ENCODE data around the gene MAX.

The MAX gene, protein sequence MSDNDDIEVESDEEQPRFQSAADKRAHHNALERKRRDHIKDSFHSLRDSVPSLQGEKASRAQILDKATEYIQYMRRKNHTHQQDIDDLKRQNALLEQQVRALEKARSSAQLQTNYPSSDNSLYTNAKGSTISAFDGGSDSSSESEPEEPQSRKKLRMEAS

DNA sequence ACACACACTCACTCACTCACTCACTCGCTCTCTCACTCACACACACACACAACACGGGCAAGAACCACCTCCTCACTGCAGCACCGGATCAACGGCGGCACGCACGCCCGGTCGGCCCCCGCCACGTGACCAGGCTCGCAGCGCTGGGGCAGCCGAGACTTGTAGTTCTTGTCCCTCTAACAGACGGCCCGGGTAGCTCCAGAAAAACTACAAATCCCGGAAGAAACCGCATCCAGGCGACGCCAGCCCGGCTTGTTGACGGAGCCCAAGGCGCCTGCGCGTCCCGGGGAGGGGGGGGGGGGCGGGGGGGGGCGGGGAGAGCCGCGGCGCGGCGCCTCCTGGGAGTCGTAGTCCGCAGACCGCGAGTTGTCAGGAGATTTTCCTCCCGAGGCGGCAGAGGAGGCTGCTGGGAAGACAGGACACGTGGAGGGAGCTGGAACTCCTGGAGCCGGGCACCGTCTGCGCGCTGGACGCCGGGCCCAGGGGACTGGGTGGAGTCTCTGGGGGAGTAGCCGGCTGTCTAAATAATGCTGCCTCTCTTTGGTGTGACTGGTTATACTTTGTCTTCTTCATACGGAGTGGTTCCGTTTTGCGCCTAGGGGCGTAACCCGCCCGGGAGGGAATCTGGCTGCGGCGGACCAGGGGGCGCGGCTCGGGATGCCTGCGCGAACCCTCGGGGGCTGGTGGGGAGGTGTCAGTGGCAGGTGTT is at the start of gene MAX:
TSS of gene MAX (minus strand) at position 77 of the 709 bp plus-strand sequence. CDS start 178 bp downstream, outside the sequence.
- H3K27ac ChIP-seq (ENCODE audit: low read length): no peak within 1 kb of the TSS
- H3K36me3 ChIP-seq (ENCODE audit: control insufficient read depth, low read depth, low read length): peaks cover 9% of the 10 kb centered on the region
- H3K4me3 ChIP-seq (ENCODE audit: low read length): peak within 1 kb of the TSS; percentile 94
- peaks cover 16% of the 10 kb centered on the region for H3K4me1 ChIP-seq (ENCODE audit: control insufficient read depth, low read depth, low read length)
- H3K9ac ChIP-seq (ENCODE audit: low read length): peak within 1 kb of the TSS; percentile 61
- peaks cover 8% of the 10 kb centered on the region for H3K27me3 ChIP-seq (ENCODE audit: control insufficient read depth, insufficient read depth, low read length)
- H3K9me3 ChIP-seq (ENCODE audit: control insufficient read depth, low read depth, low read length): no peaks in the 10 kb centered on the region

DNA sequence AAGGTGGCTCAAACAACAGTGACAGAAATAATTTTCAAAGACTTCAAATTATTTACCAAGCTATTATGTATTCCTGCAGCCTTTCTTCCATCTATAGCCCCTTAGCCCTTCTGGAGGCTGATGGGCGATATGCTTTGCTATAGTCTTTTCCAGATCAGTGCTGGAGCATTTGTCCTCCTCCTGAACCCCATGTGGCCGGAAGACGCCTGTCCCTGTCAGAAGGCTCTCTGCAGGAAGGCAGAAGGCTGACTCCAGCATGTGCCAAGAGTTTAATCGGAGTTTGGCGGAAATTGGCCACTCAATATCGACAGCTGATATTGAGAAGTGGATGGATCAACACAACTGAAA is 49.3 kb upstream of the MAX start:
- H3K36me3 ChIP-seq (ENCODE audit: control insufficient read depth, low read depth, low read length): no peaks in the 10 kb centered on the region
- no peak overlapping the region for H3K9ac ChIP-seq (ENCODE audit: low read length)
- no peak overlapping the region for H3K4me3 ChIP-seq (ENCODE audit: low read length)
- no peaks in the 10 kb centered on the region for H3K27me3 ChIP-seq (ENCODE audit: control insufficient read depth, insufficient read depth, low read length)
- H3K9me3 ChIP-seq (ENCODE audit: control insufficient read depth, low read depth, low read length): no peaks in the 10 kb centered on the region
- no peaks in the 10 kb centered on the region for H3K4me1 ChIP-seq (ENCODE audit: control insufficient read depth, low read depth, low read length)
- H3K27ac ChIP-seq (ENCODE audit: low read length): no peak overlapping the region

DNA sequence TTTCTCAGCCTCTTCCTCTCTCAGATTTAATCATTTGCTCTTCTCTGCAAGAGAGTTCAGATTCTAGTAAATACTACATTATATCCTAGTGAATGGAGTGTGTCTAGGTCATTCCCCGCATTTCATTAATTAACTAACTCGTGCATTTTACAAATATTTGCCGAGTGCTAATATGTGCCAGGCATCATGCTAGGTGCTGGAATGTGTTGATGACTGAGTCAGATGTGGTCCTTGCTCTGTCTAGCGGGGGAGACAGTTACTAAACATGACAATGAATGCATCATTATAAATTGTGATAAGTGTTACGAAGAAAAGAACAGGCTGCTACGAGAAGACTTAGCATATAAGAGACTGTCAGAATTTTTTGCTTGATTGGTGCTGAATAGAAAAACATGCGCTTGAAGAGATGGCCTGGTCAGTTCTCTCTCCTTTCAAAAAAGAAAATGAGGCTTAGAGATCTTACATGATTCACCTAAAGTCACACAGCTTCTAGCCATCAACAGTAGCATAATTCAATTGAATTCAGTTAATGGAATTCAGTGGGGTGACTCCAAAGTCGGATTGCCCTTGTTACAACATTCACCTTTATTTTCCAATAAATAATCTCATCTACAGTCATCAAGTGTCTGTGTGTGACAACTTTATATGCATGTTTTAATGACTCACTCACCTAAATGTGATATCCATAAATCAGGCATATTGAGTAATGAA is 48.7 kb upstream of the MAX start:
- Histone ChIP-seq H3K27ac (ENCODE audit: low read length) (no peak overlapping the region), H3K9ac (ENCODE audit: low read length) (no peak overlapping the region), H3K4me3 (ENCODE audit: low read length) (no peak overlapping the region), H3K27me3 (ENCODE audit: control insufficient read depth, insufficient read depth, low read length) (no peaks in the 10 kb centered on the region), H3K4me1 (ENCODE audit: control insufficient read depth, low read depth, low read length) (no peaks in the 10 kb centered on the region), H3K9me3 (ENCODE audit: control insufficient read depth, low read depth, low read length) (no peaks in the 10 kb centered on the region), H3K36me3 (ENCODE audit: control insufficient read depth, low read depth, low read length) (no peaks in the 10 kb centered on the region)

DNA sequence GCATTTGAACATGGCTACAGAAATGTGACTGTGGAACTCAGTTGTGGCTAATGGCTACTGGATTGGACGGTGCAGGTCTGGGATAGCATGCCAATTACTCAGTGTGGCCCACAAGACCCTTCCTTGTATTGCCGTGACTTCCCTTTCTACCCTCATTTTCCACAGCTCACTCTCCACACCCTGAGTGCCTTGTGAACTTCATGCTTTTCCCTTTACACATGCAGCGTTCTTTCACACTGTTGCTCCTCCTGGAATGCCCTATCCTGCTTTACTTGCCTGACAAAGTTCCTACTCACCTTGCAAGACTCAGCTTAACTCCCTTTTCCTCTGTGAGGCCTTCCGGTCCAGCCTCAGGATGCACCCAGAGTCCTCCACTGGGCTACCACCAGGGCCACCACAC is 46.8 kb upstream of the MAX start:
- Histone ChIP-seq H3K27ac (ENCODE audit: low read length) (no peak overlapping the region), H3K4me1 (ENCODE audit: control insufficient read depth, low read depth, low read length) (no peaks in the 10 kb centered on the region), H3K9ac (ENCODE audit: low read length) (no peak overlapping the region), H3K36me3 (ENCODE audit: control insufficient read depth, low read depth, low read length) (no peaks in the 10 kb centered on the region), H3K9me3 (ENCODE audit: control insufficient read depth, low read depth, low read length) (no peaks in the 10 kb centered on the region), H3K27me3 (ENCODE audit: control insufficient read depth, insufficient read depth, low read length) (no peaks in the 10 kb centered on the region), H3K4me3 (ENCODE audit: low read length) (no peak overlapping the region)

DNA sequence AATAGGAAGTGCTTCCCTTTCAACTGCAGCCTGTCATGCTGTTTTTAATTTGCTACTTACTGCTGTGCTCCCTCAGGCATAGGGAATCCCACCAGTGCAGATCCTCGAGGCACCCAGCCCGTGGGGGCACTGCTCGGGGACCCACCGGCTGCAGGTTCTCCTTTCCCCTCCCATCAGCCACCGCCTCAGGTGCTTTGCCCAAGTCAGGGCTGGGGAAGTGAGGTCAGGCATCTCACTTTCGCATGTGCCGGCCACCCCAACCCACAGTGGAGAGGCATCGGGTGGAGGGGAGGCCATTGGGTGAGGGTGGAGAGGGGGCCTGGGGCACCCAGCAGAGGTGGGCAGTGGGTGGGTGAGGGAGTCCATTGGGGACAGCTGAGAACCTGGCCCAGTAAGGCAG is 41.9 kb upstream of the MAX start:
- Histone ChIP-seq H3K27ac (ENCODE audit: low read length) (no peak overlapping the region), H3K9ac (ENCODE audit: low read length) (no peak overlapping the region), H3K36me3 (ENCODE audit: control insufficient read depth, low read depth, low read length) (no peaks in the 10 kb centered on the region), H3K9me3 (ENCODE audit: control insufficient read depth, low read depth, low read length) (no peaks in the 10 kb centered on the region), H3K4me3 (ENCODE audit: low read length) (no peak overlapping the region), H3K4me1 (ENCODE audit: control insufficient read depth, low read depth, low read length) (no peaks in the 10 kb centered on the region), H3K27me3 (ENCODE audit: control insufficient read depth, insufficient read depth, low read length) (no peaks in the 10 kb centered on the region)

DNA sequence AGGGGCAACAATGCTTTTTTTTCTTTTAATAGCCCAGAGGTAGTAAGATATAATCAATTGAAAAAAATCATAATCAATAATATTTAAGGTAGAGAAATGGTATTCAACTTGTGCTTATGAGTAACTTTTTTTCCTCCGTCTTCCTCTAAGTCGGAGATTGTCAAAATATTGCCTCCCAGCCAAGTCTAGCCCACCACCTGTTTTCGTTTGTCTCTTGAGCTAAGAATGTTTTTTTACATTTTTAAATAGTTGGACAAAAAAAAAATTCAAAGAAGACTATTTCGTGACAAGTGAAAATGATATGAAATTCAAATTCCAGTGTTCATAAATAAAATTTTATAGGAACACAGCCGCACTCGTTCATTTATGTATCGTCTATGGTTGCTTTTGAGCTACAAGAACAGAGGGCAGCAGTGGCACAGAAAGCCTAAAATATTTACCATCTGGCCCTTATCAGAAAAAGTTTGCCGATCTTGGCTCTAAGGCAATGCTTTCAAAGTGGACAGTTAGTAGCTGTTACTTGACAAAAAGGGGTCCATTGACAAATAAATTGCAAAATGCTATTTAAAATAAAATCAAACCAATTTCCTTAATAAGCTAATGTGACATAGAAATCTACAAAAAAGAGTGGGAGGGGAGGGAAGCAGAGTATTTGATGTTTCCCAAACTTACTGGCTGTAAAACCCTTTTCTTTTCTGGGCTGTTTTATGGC is 40.8 kb upstream of the MAX start:
- no peak overlapping the region for H3K4me3 ChIP-seq (ENCODE audit: low read length)
- H3K36me3 ChIP-seq (ENCODE audit: control insufficient read depth, low read depth, low read length): no peaks in the 10 kb centered on the region
- H3K27ac ChIP-seq (ENCODE audit: low read length): no peak overlapping the region
- H3K9ac ChIP-seq (ENCODE audit: low read length): no peak overlapping the region
- no peaks in the 10 kb centered on the region for H3K27me3 ChIP-seq (ENCODE audit: control insufficient read depth, insufficient read depth, low read length)
- H3K9me3 ChIP-seq (ENCODE audit: control insufficient read depth, low read depth, low read length): no peaks in the 10 kb centered on the region
- no peaks in the 10 kb centered on the region for H3K4me1 ChIP-seq (ENCODE audit: control insufficient read depth, low read depth, low read length)

DNA sequence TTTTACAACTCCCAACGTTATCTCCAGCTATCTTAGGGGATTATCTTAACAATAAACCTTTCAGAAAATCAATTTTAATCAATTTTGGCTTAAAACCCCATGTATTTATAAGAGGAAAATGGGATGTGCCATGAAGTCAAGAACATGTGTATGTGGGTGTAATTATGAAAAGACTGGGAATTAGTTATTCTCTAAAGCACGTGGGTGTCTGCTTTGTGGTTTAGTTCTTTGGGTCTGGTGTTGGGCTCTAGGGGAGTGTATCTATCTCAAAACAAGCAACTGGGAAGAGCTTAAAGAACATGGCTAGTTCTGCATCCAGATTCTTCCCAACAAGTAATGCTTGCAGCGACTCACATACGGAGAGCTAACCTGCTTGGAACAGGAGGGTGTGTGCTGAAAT is 40.1 kb upstream of the MAX start:
- H3K27ac ChIP-seq (ENCODE audit: low read length): no peak overlapping the region
- no peaks in the 10 kb centered on the region for H3K36me3 ChIP-seq (ENCODE audit: control insufficient read depth, low read depth, low read length)
- H3K27me3 ChIP-seq (ENCODE audit: control insufficient read depth, insufficient read depth, low read length): no peaks in the 10 kb centered on the region

DNA sequence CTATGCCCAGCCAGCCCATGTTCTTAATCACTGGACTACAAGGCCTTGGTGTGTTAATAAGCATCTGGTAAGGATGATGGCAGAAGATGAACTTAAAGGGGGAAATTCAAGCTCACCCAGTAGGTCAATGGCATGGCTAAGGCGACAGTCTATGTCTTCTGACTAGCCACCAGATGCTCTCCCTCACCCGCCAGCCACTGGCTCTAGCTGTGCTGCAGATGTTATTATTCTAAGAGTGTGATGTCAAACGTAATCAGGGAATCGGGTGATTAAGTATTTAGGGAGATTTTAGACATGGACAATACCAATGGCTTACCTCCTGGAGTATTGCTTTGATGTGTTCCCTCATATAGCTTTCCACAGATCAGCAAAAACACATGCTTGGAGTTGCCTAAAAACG is 39.2 kb upstream of the MAX start:
- Histone ChIP-seq H3K9ac (ENCODE audit: low read length) (no peak overlapping the region), H3K36me3 (ENCODE audit: control insufficient read depth, low read depth, low read length) (no peaks in the 10 kb centered on the region), H3K27ac (ENCODE audit: low read length) (no peak overlapping the region), H3K4me3 (ENCODE audit: low read length) (no peak overlapping the region), H3K27me3 (ENCODE audit: control insufficient read depth, insufficient read depth, low read length) (no peaks in the 10 kb centered on the region), H3K9me3 (ENCODE audit: control insufficient read depth, low read depth, low read length) (no peaks in the 10 kb centered on the region), H3K4me1 (ENCODE audit: control insufficient read depth, low read depth, low read length) (no peaks in the 10 kb centered on the region)

More for the DNA sequence above, 40.1 kb upstream of the MAX start:
- Histone ChIP-seq H3K4me3 (ENCODE audit: low read length) (no peak overlapping the region), H3K9ac (ENCODE audit: low read length) (no peak overlapping the region), H3K9me3 (ENCODE audit: control insufficient read depth, low read depth, low read length) (no peaks in the 10 kb centered on the region), H3K4me1 (ENCODE audit: control insufficient read depth, low read depth, low read length) (no peaks in the 10 kb centered on the region)

DNA sequence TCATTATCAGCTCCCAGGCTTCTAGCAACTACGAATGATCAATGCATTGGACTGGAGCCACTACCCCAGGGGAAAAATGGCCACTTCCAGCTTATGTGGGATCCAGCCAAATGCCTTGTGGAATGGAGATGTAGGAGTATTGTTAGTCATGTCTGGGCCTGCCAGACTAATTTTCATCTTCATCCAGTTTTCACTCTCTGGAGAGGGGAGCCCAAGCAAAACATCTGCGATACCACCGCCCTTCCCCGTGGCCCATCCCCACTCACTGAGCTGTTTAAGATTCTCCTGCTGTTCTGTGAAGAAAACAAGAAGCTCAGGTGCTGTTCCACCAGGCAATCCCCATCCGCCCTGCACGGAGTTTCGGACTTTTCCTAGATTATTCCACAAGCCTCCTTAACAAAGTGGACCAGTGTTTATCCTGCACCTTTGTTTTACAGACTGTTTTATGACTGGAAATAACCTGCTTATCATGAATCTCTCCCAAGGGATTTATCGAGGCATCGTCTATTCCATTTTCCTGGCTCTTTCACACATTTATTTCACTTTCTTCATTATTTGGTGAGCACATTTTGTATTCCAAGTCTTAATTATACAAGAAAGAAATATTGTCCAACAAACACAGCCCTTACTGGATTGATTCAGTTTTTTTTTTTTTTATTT is 35.5 kb upstream of the MAX start:
- Histone ChIP-seq H3K4me1 (ENCODE audit: control insufficient read depth, low read depth, low read length) (no peaks in the 10 kb centered on the region), H3K27ac (ENCODE audit: low read length) (no peak overlapping the region), H3K27me3 (ENCODE audit: control insufficient read depth, insufficient read depth, low read length) (no peaks in the 10 kb centered on the region), H3K36me3 (ENCODE audit: control insufficient read depth, low read depth, low read length) (no peaks in the 10 kb centered on the region), H3K4me3 (ENCODE audit: low read length) (no peak overlapping the region), H3K9ac (ENCODE audit: low read length) (no peak overlapping the region), H3K9me3 (ENCODE audit: control insufficient read depth, low read depth, low read length) (no peaks in the 10 kb centered on the region)

DNA sequence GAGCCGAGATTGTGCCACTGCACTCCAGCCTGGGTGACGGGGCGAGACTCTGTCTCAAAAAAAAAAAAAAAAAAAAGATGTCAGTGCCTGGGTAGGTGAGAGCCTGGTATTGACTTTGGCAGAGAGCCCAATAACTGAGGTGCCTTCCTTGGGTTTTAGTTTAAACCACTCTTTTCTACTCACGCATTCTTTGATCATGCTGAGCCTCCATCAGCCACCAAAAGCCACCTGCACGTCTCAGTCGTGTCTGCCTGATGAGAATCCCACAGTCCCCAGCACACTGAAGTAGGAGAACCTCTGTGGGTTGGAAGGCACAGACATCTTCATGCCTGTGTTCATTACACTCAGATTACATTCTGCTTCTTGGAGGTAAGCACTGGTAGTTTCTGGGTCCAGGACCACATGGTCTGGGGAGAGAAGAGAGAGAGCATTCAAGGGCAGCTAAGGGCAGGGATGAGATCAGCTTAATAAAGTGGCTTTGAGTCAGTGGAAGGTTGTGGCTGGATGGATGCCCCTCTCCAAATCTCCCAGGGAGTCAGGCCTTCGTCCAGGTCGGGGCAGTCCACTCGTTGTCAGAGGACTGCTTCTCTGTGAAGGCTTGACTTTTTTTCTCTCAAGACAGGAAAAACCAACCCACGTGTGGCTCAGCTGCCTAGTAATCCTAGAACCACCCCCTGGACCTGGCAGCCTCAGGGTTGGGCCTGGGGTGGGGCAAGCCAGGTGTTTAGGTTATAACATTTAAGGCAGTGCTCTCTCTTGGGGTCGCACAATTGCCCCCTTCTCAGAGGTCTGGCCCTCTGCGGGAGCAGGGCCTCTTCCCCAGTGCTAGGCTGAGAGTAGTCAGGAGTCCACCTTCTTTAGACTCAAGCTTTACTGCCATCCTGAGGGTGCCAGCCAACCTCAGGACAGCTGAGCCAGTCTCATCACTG is 32.6 kb upstream of the MAX start:
- Histone ChIP-seq H3K9ac (ENCODE audit: low read length) (no peak overlapping the region), H3K4me1 (ENCODE audit: control insufficient read depth, low read depth, low read length) (no peaks in the 10 kb centered on the region), H3K36me3 (ENCODE audit: control insufficient read depth, low read depth, low read length) (no peaks in the 10 kb centered on the region), H3K27me3 (ENCODE audit: control insufficient read depth, insufficient read depth, low read length) (no peaks in the 10 kb centered on the region), H3K4me3 (ENCODE audit: low read length) (no peak overlapping the region), H3K9me3 (ENCODE audit: control insufficient read depth, low read depth, low read length) (no peaks in the 10 kb centered on the region), H3K27ac (ENCODE audit: low read length) (no peak overlapping the region)
